ENCODE data around the gene RNU1-3.
"Not testable (repeated sequence)": the region's sequence is repeated elsewhere in the genome, so short reads cannot be mapped to it uniquely, and the experiment has no call there.

DNA sequence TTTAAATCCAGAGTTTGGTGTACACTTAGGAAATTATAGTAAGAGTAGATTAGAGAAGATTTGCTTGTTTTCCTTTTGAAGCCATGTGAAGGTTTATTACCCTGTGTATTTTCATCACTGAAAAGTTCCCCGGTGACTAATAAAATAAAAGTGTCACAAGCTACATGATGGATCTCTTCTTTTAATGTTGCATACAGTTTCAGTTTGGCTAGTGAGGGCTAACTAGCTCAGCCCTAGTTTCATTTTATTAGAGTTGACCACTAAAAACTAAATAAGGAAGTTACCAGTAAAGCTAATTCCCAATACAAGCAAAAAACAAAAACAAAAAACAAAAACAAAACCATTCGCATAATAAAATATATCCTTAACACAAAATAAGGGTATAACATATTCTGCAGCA, 17.4 kb upstream of the RNU1-3 start:
- TF ChIP-seq, protein P1, sequence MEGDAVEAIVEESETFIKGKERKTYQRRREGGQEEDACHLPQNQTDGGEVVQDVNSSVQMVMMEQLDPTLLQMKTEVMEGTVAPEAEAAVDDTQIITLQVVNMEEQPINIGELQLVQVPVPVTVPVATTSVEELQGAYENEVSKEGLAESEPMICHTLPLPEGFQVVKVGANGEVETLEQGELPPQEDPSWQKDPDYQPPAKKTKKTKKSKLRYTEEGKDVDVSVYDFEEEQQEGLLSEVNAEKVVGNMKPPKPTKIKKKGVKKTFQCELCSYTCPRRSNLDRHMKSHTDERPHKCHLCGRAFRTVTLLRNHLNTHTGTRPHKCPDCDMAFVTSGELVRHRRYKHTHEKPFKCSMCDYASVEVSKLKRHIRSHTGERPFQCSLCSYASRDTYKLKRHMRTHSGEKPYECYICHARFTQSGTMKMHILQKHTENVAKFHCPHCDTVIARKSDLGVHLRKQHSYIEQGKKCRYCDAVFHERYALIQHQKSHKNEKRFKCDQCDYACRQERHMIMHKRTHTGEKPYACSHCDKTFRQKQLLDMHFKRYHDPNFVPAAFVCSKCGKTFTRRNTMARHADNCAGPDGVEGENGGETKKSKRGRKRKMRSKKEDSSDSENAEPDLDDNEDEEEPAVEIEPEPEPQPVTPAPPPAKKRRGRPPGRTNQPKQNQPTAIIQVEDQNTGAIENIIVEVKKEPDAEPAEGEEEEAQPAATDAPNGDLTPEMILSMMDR (IDR thresholded peaks at IDR 0.05), result not testable (repeated sequence)
- not testable (repeated sequence) for TF ChIP-seq POLR2A (IDR thresholded peaks at IDR 0.05)

Measured in uterus (tissue), 2 donors.